HG03196 (cell line): ENCODE results near the gene RNLS.

Source experiments
- ATAC-seq: cut with Tn5 transposase; IDR thresholded peaks from one replicate; pipeline ENCODE4 v1.9.1; 2021; ENCODE audit not compliant: unreplicated experiment

The RNLS gene

DNA sequence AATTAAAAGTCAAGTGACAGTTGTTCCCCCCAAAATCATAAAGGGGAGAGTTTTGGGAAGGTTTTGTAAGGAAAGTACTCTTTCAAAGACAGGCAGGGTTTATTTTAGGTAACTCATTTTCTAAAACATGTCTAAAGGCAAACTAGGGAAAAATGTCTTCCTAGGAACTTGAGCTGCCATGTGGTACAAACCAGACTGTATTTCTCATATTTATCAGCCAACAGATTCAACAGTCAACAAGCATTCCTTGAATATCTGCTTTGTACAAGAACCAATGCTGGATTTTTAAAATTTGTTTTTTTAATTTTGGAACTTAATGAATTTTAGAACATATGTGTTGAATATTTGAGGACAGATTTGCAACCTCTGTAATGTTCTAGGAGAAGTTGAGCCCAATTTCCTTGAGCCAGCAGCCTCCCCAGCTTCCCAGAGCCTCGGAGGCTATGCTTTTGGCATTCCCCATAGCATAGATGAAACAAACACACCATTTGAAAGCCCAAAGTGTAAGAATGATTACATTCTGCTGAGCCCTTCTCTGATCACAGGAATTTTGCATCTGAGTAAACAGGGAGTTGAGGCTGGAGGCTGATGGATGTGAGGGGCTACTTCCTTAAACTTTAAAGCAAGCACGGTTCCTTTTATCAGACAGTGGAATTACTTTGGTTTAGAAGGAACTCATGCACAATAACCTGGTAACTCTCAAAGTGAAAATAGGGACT is 345.1 kb downstream of the RNLS start:
- no peak for ATAC-seq

DNA sequence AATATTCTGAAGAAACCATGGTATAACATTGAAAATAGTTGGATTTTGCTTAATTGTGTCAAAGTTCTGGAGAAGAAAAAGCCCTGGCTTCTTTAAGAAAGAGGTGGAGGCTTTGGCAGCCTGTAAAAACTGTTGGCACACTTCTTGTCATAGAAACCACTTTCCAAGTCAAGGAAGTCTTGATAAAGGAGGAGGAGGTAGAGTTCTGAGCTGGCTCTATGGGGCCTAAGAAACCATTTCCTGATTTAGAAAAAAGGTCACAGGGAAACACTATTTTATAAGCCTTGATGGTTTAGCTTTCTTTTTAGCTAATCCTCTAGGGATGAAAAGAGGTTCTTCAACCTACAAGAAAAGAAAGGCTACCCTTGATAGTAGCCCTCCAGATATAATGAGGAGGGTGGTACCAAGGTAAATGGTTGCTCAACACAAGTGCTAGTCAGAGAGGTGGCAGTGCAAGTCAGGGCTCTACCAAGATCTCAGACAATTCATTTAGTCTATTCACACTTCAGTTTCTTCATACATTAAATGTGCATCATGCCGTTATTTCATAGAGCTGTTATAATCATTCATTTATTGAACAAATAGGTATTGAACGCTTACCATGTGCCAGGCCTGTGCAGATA is 346.9 kb downstream of the RNLS start:
- no peak for ATAC-seq

DNA sequence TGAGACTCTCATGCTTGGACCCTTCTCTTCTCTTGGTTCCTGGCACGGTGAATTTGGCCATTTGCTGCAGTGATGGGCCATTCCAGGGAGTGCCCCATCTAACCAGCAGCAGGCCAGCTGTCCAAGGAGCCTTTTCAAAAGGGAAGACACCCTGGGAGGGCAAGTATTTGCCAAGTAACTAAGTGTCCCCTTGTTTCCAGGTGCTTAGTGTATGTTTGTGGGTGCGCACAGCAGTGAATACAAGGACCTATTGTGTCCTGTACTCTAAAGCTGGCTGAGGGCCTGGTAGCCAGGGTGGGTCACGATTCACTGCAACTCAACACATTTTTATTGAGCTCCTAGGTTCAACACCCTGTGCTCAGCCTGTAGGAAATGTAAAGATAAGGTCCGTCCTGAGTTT is 348.8 kb downstream of the RNLS start:
- no peak for ATAC-seq

DNA sequence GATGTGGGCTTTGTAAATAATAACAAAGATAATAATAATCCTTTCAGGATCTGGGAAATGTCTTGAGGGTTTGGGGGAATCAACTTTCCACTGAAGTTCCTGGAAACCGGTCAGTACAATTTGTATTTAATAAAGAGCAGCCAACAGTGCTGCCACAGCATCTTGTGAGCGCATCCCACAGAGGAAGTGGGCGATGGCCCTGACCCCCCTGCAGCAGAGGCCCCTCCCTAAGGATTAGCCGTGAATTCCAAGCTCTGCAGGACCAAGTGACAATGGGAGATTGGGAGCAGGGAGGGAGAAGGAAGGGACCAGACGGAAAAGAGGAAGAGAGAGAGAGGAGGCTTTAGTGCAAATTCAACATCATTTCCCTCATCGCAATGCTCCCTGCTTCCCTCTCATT is 349.2 kb downstream of the RNLS start:
- ATAC-seq = no peak

- no peak for ATAC-seq
These were observed 350.1 kb downstream of the RNLS start for GRCh38 chr10:88232983-88233543.

GRCh38 chr10:88232029-88232895 is 350.9 kb downstream of the RNLS start:
- no peak for ATAC-seq

GRCh38 chr10:88230251-88230650 is 352.9 kb downstream of the RNLS start:
- no peak for ATAC-seq

DNA sequence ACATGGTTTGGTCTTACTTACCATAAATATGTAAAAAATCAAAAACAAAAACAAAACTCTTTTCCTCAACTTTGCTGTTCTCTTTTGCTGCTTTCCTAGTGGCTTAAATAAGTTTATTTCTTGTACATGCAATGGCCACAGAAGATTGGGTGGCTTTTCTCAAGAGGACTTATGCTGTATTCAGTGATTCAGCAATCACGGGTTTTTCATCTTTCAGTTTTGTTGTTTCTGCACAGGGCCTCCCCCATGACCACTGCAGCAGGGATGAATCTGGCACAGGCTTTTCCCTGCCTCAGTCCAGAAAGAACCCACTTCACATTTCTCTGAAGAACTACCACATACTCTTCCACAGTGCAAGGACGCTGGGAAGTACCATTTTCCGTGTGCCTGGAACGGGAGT is 355.0 kb downstream of the RNLS start:
- no peak for ATAC-seq

GRCh38 chr10:88227342-88228018 is 355.6 kb downstream of the RNLS start:
- ATAC-seq = no peak

DNA sequence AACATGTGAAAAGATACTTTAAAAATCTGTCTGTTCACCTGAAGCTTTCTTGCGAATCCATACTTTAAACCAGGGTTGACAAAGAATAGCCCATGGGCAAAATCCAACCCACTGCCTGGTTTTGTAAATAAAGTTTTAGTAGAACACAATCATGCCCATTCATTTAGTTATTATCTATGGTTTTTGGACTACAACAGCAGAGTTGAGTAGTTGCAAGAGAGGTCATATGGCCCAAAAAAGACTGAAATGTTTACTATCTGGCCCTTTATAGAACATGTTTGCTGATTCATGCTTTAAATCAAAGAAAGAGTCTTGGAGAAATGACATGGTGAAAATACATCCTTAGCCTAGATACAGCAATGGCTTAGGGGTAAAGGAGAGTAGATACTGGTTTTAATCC is 356.2 kb downstream of the RNLS start:
- no peak for ATAC-seq

DNA sequence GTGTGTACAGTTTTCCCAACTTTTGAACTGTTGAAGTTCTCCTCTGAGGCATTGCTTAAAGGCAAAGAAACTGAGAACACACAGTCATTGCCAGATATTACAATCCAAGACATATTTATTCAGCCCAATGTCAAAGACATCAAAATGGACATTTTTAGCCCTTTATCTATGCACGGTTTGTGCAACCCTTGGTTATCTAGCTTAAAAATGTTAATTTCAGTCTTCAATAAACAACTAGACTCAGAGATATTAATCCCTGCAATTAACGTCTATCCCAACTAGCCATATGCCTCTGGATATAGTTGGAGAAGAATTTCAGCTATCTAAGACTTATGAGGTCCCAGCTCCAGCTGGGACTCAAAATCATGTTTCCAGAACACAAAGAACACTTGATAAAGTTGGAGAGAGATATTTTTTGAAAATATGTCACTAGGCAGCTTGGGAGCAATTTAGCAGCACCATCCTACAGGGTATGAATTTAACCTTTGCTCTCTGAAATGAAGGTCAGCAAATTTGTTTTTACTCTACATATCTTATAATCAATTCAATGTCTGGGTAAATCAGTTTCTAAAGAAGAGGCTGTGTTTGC is 357.0 kb downstream of the RNLS start:
- no peak for ATAC-seq
